ENCODE measurements around the gene TECR.

DNA sequence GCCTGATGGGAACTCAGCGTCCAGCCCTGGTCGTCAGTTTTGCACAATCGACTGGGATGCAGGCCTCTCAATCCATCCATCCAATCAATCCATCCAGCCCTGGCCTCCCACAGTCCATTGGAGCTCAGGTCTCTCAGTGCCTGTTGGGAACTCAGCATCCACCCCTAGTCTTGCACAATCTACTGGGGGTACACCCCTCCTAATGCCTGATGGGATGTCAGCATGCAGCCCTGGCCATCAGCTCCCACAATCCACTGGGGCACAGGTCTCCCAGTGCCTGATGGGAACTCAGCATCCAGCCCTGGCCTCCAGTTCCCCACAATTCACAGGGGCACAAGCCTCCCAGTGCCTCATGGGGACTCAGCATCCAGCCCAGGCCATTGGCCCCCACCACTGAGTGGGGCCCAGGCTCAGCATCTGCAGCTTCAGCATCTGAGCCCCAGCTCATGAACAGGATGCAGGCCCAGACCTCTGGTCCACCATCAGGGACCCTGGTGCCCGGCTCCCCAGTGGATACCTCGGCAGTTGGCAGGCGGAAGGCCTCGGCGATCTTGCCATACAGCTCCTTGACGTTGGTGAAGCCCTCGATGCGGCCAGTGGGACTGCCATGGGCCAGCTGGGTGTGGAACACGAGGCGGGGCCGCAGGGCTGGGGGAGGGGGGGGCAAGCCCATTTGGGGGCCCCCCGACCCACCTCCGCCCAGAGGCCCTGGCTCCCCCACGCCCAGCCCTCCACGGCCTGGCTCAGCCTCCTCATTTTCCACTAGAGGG, 47.0 kb upstream of the TECR start:
- TF ChIP-seq CTCF (IDR thresholded peaks at IDR 0.05; ENCODE audit: insufficient read depth, low read length, poor library complexity, severe bottlenecking): no peak
- no peak for TF ChIP-seq EZH2phosphoT487 (conservative IDR thresholded peaks at IDR 0.05; ENCODE audit: low read length)
